ENCODE measurements around the gene SFI1. TPM values are rescaled to one million over a fixed set of nuclear protein-coding genes. Genes with fewer than 3 reads are reported as not detected.

Gene SFI1
- total RNA-seq, 1 experiment from 2014 or later = 59.2 TPM

DNA sequence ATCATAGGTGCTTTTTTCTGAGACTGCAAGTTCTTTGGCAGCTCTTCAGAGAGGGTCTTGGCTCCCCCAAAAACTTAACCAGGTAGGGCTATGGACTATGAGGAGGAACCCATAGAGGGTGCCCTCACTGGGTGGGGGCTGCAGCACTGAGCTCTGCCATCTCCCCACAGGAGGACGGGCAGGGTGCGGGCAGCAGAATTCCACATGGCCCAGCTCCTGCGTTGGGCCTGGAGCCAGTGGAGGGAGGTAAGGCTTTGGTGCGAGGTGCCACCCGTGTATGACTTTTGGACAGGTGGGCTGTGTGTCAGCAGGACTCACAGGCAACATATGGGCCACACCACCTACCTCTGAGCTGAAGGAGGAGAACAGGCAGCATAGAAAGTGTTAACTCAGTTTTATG, 107.2 kb downstream of the SFI1 start:
- intact Hi-C loops (cut with micrococcal nuclease; ENCODE audit: unreplicated experiment) = no loop called here
- CTCF ChIA-PET = interaction anchor here (0.6 kb wide), 1 partner anchor 66 kb away, joined by 3 read pairs; no protein-coding TSS in a partner anchor
- Mint-ChIP-seq H3K4me1 (ENCODE audit: low read depth, unreplicated experiment) (no peaks in the 10 kb centered on the region), H3K36me3 (ENCODE audit: insufficient read depth, unreplicated experiment) (peaks cover 18% of the 10 kb centered on the region), H3K4me3 (ENCODE audit: low read depth, unreplicated experiment) (no peak overlapping the region), H3K27ac (ENCODE audit: unreplicated experiment) (no peak overlapping the region), H3K9me3 (ENCODE audit: low read depth, unreplicated experiment) (no peaks in the 10 kb centered on the region), H3K27me3 (ENCODE audit: unreplicated experiment) (no peaks in the 10 kb centered on the region)
- DNase-seq = no peak
- TF ChIP-seq, protein P1, sequence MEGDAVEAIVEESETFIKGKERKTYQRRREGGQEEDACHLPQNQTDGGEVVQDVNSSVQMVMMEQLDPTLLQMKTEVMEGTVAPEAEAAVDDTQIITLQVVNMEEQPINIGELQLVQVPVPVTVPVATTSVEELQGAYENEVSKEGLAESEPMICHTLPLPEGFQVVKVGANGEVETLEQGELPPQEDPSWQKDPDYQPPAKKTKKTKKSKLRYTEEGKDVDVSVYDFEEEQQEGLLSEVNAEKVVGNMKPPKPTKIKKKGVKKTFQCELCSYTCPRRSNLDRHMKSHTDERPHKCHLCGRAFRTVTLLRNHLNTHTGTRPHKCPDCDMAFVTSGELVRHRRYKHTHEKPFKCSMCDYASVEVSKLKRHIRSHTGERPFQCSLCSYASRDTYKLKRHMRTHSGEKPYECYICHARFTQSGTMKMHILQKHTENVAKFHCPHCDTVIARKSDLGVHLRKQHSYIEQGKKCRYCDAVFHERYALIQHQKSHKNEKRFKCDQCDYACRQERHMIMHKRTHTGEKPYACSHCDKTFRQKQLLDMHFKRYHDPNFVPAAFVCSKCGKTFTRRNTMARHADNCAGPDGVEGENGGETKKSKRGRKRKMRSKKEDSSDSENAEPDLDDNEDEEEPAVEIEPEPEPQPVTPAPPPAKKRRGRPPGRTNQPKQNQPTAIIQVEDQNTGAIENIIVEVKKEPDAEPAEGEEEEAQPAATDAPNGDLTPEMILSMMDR (IDR thresholded peaks at IDR 0.05; ENCODE audit: unreplicated experiment) = no peak
- no TSS peak for BruUV-seq (replicated peaks)

DNA sequence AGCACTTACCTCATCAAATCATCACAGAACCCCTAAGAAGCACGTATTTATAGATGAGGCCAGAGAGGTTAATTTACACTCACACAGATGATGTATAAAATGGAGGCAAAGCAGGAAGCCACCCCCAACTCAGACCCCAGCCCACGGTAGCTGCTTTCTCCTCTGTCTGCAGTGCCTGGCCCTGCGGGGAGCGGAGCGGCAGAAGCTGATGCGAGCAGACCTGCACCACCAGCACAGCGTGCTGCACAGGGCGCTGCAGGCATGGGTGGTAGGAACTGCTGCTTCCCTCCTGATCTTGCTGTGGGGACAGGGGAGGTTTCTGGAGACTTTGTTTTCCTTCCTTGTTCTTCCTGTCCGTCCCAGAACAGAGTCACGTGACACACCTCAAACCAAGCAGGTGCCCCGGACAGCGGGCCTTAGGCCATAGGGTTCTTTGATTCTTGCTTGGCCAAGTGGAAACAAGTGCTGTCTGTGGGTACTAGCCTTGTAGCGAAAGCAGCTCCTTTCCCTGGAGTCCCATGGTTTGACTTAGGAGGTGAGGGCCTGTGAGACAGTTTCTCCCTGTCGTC, 107.9 kb downstream of the SFI1 start:
- CTCF ChIA-PET = interaction anchor here (0.6 kb wide), 1 partner anchor 66 kb away, joined by 3 read pairs; no protein-coding TSS in a partner anchor
- H3K4me3 Mint-ChIP-seq (ENCODE audit: low read depth, unreplicated experiment) = no peak overlapping the region
- no peak overlapping the region for H3K27ac Mint-ChIP-seq (ENCODE audit: unreplicated experiment)
- BruUV-seq (replicated peaks) = no TSS peak
- intact Hi-C loops (cut with micrococcal nuclease; ENCODE audit: unreplicated experiment) = no loop called here
- no peaks in the 10 kb centered on the region for H3K27me3 Mint-ChIP-seq (ENCODE audit: unreplicated experiment)
- TF ChIP-seq, protein P1 (IDR thresholded peaks at IDR 0.05; ENCODE audit: unreplicated experiment) = no peak
- no peak for DNase-seq
- peaks cover 18% of the 10 kb centered on the region for H3K36me3 Mint-ChIP-seq (ENCODE audit: insufficient read depth, unreplicated experiment)
- no peaks in the 10 kb centered on the region for H3K4me1 Mint-ChIP-seq (ENCODE audit: low read depth, unreplicated experiment)
- no peaks in the 10 kb centered on the region for H3K9me3 Mint-ChIP-seq (ENCODE audit: low read depth, unreplicated experiment)

DNA sequence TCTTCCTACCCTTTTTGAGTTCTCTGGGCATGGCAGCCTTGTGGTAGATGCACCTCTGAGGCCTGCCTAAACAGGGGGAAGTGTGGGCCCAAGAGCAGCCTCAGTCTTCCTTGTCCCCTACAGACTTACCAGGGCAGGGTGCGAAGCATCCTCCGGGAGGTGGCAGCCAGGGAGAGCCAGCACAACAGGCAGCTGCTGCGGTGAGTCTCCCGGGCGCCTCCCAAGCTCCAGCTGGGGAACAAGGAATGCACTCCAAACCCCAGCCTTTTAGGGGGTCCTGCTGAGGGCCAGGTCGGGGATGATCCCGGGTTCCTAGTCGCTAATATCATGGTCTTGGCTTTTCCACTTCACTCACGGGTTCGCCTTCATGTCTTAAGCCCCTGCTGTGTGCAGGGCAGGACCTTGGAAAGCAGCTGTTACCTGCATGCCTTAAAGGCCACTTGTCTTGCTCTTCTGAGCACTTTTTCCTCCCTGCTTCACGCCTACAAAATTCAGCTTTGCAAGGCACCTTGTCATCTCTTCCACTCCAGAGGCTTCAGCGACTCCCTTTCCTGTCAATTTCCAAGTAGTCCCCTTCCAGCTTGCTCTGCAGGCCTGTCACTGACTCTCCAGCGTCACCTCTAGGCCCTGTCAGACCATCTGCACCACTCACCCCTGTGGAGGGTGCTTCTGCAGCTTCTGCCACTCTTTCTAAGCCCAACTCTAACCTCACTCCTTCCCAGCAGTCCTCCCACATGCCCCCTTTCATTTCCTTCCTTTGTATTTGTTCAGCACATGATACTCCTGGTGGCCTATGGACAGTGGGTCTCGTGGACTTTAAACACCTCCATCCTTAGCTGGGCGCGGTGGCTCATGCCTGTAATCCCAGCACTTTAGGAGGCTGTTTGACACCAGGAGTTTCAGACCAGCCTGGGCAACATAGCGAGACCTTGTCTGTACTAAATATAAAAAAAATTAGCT, 108.7 kb downstream of the SFI1 start:
- intact Hi-C loops (cut with micrococcal nuclease; ENCODE audit: unreplicated experiment) = no loop called here
- Mint-ChIP-seq H3K36me3 (ENCODE audit: insufficient read depth, unreplicated experiment) (peaks cover 18% of the 10 kb centered on the region), H3K4me3 (ENCODE audit: low read depth, unreplicated experiment) (no peak overlapping the region), H3K9me3 (ENCODE audit: low read depth, unreplicated experiment) (no peaks in the 10 kb centered on the region), H3K4me1 (ENCODE audit: low read depth, unreplicated experiment) (no peaks in the 10 kb centered on the region), H3K27ac (ENCODE audit: unreplicated experiment) (no peak overlapping the region), H3K27me3 (ENCODE audit: unreplicated experiment) (no peaks in the 10 kb centered on the region)
- TF ChIP-seq, protein P1 (IDR thresholded peaks at IDR 0.05; ENCODE audit: unreplicated experiment) = no peak
- CTCF ChIA-PET = no interaction called here
- no peak for DNase-seq
- no TSS peak for BruUV-seq (replicated peaks)

DNA sequence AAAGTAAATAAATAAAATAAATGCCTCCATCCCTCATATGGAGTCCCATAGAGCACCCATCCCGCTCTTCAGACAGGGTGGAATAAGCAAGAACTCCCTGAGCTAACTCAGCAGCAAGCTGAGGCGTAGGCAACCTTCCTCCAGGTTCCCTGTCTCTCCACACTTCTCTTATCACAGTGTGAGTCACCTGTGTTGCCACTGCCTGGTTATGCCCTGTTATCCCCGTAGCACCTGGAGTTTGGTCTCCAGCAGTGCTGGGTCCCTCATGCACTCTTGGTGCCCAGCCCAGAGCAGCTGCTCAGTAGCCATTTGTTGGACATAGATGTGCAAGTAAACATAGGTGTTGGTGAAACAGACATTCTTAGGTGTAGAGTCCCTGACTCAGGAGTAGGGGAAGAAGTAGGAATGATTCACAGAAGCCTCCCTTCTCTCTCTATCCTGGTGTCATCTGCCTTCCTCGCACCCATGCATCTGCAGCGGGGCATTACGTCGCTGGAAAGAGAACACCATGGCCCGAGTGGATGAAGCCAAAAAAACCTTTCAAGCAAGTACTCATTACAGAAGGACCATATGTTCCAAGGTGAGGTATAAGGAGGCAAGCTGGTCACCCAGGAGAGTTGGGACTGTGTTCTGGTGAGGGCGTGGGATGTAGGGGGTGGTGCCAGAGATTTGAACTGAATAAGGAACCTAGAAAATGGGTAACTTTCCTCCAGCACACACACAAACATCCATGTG, 109.7 kb downstream of the SFI1 start:
- CTCF ChIA-PET = interaction anchor here (0.6 kb wide), 1 partner anchor 228 kb away, joined by 4 read pairs; no protein-coding TSS in a partner anchor
- Mint-ChIP-seq H3K4me1 (ENCODE audit: low read depth, unreplicated experiment) (no peaks in the 10 kb centered on the region), H3K27me3 (ENCODE audit: unreplicated experiment) (no peaks in the 10 kb centered on the region), H3K36me3 (ENCODE audit: insufficient read depth, unreplicated experiment) (peaks cover 18% of the 10 kb centered on the region), H3K9me3 (ENCODE audit: low read depth, unreplicated experiment) (no peaks in the 10 kb centered on the region), H3K4me3 (ENCODE audit: low read depth, unreplicated experiment) (no peak overlapping the region), H3K27ac (ENCODE audit: unreplicated experiment) (no peak overlapping the region)
- TF ChIP-seq, protein P1 (IDR thresholded peaks at IDR 0.05; ENCODE audit: unreplicated experiment) = no peak
- no peak for DNase-seq
- intact Hi-C loops (cut with micrococcal nuclease; ENCODE audit: unreplicated experiment) = no loop called here
- BruUV-seq (replicated peaks) = no TSS peak

Measured in Calu3 (cell line).